ENCODE data around the gene ANKRD33B. TPM values are rescaled to one million over a fixed set of nuclear protein-coding genes. Genes with fewer than 3 reads are reported as not detected.
A peak's percentile ranks its signal among the peaks of the same experiment; 100 is the strongest.

ANKRD33B gene
- total and polyA plus RNA-seq, 2 of the 8 experiments (the other 6 are each of a cell fraction or from before 2014, with no cell fraction given) = 6.9 to 20.6 TPM

- H3K9ac ChIP-seq (replicated peaks in 1 of 4; ENCODE audit: extremely low read depth in 1 of 4, low read depth in 3 of 4, low read length in 3 of 4) = no peak overlapping the region
- H3K79me1 ChIP-seq (ENCODE audit: low read depth, low read length) = no peaks in the 10 kb centered on the region
- 0 out of 2 replicates have a peak, but pooled peaks have one; percentile 24 for TF ChIP-seq GTF2F1 (IDR thresholded peaks at IDR 0.05; ENCODE audit: borderline replicate concordance, low read depth, low read length)
- TF ChIP-seq SP2 (IDR thresholded peaks at IDR 0.05; ENCODE audit: low read length) = no peak
- no peak for TF ChIP-seq POU5F1 (IDR thresholded peaks at IDR 0.05; ENCODE audit: low read depth, low read length)
- peak; percentile 39; the same call in 1 of the 2 replicates for TF ChIP-seq SP1 (IDR thresholded peaks at IDR 0.05; ENCODE audit: low read depth, low read length)
- no peak for TF ChIP-seq NANOG (IDR thresholded peaks at IDR 0.05; ENCODE audit: insufficient read depth, low read depth, low read length, poor library complexity, severe bottlenecking)
- TF ChIP-seq CREB1 (IDR thresholded peaks at IDR 0.05) = no peak
- TF ChIP-seq FOSL1 (IDR thresholded peaks at IDR 0.05; ENCODE audit: insufficient read depth, low read depth, low read length) = no peak
- TF ChIP-seq, protein P1, sequence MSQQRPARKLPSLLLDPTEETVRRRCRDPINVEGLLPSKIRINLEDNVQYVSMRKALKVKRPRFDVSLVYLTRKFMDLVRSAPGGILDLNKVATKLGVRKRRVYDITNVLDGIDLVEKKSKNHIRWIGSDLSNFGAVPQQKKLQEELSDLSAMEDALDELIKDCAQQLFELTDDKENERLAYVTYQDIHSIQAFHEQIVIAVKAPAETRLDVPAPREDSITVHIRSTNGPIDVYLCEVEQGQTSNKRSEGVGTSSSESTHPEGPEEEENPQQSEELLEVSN (IDR thresholded peaks at IDR 0.05) = no peak
- no peak for TF ChIP-seq POLR2AphosphoS5 (IDR thresholded peaks at IDR 0.05; ENCODE audit: low read depth, low read length)
- no peak for TF ChIP-seq SUZ12 (IDR thresholded peaks at IDR 0.05; ENCODE audit: low read length)
- FAIRE-seq (no peak), DNase-seq (ENCODE audit: low read depth in 1 of 2, low spot score in 2 of 2) (no peak)
- H3K56ac ChIP-seq (replicated peaks; ENCODE audit: insufficient read length, low read depth, low read length) = no peak overlapping the region
- no peak overlapping the region for H4K5ac ChIP-seq (ENCODE audit: insufficient read length, low read depth, low read length)
- no peak overlapping the region; the same call in 1 of the 2 replicates for H3K18ac ChIP-seq (ENCODE audit: extremely low read depth, low read length)
- 0 out of 2 replicates have a peak overlapping the region, but pooled peaks have one; percentile 27 for H2BK5ac ChIP-seq (ENCODE audit: low read depth, low read length)
- peak overlapping the region in 2 of 4 experiments; percentile 10 to 20; a peak in 2 of 8 replicates for H3K4me3 ChIP-seq (ENCODE audit: extremely low read depth in 1 of 4, insufficient read depth in 2 of 4, low read depth in 3 of 4, low read length in 4 of 4)
- H3K9me3 ChIP-seq (ENCODE audit: insufficient read depth in 2 of 2, low read depth in 1 of 2, low read length in 1 of 2) = no peaks in the 10 kb centered on the region
- H3K27ac ChIP-seq (ENCODE audit: low read depth, low read length) = no peak overlapping the region
- peak overlapping the region; percentile 32 to 46; a peak in 3 of 4 replicates for H3K4me2 ChIP-seq (ENCODE audit: insufficient read depth in 1 of 2, low read depth in 2 of 2, low read length in 2 of 2)
- no peak overlapping the region for H4K8ac ChIP-seq (ENCODE audit: extremely low read depth, insufficient read depth, low read length)
- H3K23me2 ChIP-seq (ENCODE audit: low read depth, low read length) = no peaks in the 10 kb centered on the region
- no peak overlapping the region for H3K14ac ChIP-seq (ENCODE audit: insufficient read length)
- peaks cover 4 to 27% (median 15%) of the 10 kb centered on the region in 4 experiments; a peak in 6 of 7 replicates for H3K4me1 ChIP-seq (replicated peaks in 1 of 4; ENCODE audit: control insufficient read depth in 3 of 4, insufficient read depth in 4 of 4, low read length in 3 of 4)
- H2BK12ac ChIP-seq (ENCODE audit: low read depth, low read length) = peak overlapping the region; percentile 55; the same call in 1 of the 2 replicates
- 56% methylated on average over 13 of the region's 13 CpGs; no CpG with 5 or more reads in 1 of the 2 experiments for WGBS, 2 experiments (ENCODE audit: extremely low coverage in 1 of 2, insufficient coverage in 1 of 2, insufficient read length in 1 of 2, insufficient replicate concordance in 2 of 2, low coverage in 1 of 2, low lambda C conversion rate in 2 of 2, missing lambda C conversion rate in 1 of 2)
- H2BK20ac ChIP-seq (ENCODE audit: low read length) = 0 out of 2 replicates have a peak overlapping the region, but pooled peaks have one; percentile 13
- H4K91ac ChIP-seq (replicated peaks; ENCODE audit: insufficient read length, low read length) = no peak overlapping the region
- no peaks in the 10 kb centered on the region for H3K79me2 ChIP-seq (ENCODE audit: control insufficient read depth in 1 of 2, insufficient read depth in 2 of 2, low read length in 2 of 2)
- H3K23ac ChIP-seq (ENCODE audit: insufficient read length) = no peak overlapping the region
- no peak overlapping the region; the same call in 1 of the 2 replicates for H2AK5ac ChIP-seq (ENCODE audit: low read depth, low read length)
- no peak overlapping the region for H2BK120ac ChIP-seq (replicated peaks; ENCODE audit: low read depth, low read length)
- H3K4ac ChIP-seq (replicated peaks; ENCODE audit: insufficient read length, low read depth, low read length) = no peak overlapping the region
- no peaks in the 10 kb centered on the region for H4K20me1 ChIP-seq (replicated peaks in 1 of 2; ENCODE audit: control insufficient read depth in 1 of 2, insufficient read depth in 2 of 2, low read length in 2 of 2)
- no peaks in the 10 kb centered on the region for H3K36me3 ChIP-seq (ENCODE audit: control insufficient read depth in 2 of 4, insufficient read depth in 4 of 4, low read length in 3 of 4)
- H3K27me3 ChIP-seq (replicated peaks in 1 of 4; ENCODE audit: control insufficient read depth in 3 of 4, extremely low read depth in 1 of 4, insufficient read depth in 3 of 4, low read length in 3 of 4) = no peaks in the 10 kb centered on the region
- H2AFZ ChIP-seq (ENCODE audit: low read length) = no peak overlapping the region
- H2BK15ac ChIP-seq (ENCODE audit: low read length) = 0 out of 2 replicates have a peak overlapping the region, but pooled peaks have one; percentile 21
- ChIA-PET CTCF (ENCODE audit: partially characterized antibody) (interaction anchor here (0.6 to 7.3 kb wide), 15 partner anchors 11 to 162 kb away, joined by 3 to 53 read pairs (median 7); no protein-coding TSS in a partner anchor), POLR2A (ENCODE audit: partially characterized antibody) (interaction anchor here (0.7 to 1.2 kb wide), 3 partner anchors 13 to 355 kb away, joined by 3 to 8 read pairs (median 7); no protein-coding TSS in a partner anchor)
These were observed 43.3 kb downstream of the ANKRD33B start for GRCh38 chr5:10607023-10607665.
